ENCODE data around the gene SEMA7A.
"Not testable (repeated sequence)": the region's sequence is repeated elsewhere in the genome, so short reads cannot be mapped to it uniquely, and the experiment has no call there.

Gene SEMA7A, protein sequence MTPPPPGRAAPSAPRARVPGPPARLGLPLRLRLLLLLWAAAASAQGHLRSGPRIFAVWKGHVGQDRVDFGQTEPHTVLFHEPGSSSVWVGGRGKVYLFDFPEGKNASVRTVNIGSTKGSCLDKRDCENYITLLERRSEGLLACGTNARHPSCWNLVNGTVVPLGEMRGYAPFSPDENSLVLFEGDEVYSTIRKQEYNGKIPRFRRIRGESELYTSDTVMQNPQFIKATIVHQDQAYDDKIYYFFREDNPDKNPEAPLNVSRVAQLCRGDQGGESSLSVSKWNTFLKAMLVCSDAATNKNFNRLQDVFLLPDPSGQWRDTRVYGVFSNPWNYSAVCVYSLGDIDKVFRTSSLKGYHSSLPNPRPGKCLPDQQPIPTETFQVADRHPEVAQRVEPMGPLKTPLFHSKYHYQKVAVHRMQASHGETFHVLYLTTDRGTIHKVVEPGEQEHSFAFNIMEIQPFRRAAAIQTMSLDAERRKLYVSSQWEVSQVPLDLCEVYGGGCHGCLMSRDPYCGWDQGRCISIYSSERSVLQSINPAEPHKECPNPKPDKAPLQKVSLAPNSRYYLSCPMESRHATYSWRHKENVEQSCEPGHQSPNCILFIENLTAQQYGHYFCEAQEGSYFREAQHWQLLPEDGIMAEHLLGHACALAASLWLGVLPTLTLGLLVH

DNA sequence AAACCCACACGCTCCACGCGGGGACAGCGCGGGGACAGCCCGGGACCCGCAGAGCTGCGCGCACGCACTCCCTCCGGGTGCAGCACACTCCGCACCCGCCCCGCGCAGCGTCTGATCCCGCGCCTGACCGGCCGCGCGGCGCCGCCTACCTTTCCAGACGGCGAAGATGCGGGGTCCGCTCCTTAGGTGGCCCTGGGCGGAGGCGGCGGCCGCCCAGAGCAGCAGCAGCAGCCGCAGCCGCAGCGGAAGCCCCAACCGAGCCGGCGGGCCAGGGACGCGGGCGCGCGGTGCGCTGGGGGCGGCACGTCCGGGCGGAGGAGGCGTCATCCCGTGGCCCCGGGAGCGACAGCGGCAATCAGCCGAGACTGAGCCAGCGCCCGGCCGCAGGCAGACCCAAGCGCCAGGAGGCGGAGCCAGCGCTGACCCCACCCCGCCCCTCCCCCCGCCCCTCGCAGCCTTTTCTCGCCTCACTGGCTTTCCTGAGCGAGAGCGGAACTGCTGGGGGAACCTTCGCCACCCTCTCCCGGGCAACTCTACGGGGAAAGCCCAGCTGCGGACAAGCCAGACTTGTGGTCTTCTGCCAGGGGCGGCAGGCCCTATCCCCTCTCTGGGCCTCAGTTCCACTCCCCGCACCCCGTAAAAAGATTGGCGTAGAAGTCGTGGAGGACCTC, at the start of gene SEMA7A:
TSS of gene SEMA7A (minus strand) at position 367 of the 671 bp plus-strand sequence. CDS start at position 327, 40 bp downstream.
- DNase-seq = no peak

DNA sequence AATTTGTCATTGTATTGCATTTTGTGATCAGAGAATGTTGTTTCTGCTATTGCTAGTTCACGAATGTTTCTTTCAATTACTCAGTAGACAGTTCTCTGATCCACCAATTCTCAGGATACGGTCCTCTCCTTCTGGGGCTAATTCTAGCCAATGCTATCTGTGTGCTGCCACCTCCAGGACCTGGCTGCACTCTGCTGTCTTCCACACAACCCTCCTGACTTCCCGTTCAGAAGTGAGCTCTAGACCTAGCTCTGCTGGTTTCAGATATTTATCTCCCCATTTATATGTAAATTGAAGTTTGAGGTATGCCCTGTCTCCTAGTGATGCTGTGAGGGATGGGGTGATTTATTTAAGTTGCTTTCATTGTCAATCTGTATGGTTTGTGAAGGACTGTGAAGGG, 48.9 kb upstream of the SEMA7A start:
- DNase-seq = no peak

DNA sequence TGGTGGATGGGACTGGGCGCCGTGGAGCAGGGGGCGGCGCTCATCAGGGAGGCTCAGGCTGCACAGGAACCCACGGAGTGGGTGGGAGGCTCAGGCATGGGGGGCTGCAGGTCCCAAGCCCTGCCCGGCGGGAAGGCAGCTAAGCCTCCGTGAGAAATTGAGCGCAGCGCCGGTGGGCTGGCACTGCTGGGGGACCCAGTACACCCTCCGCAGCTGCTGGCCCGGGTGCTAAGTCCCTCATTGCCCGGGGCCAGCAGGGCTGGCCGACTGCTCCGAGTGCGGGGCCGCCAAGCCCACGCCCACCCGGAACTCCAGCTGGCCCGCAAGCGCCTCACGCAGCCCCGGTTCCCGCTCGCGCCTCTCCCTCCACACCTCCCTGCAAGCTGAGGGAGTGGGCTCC, 46.6 kb upstream of the SEMA7A start:
- DNase-seq = not testable (repeated sequence)

DNA sequence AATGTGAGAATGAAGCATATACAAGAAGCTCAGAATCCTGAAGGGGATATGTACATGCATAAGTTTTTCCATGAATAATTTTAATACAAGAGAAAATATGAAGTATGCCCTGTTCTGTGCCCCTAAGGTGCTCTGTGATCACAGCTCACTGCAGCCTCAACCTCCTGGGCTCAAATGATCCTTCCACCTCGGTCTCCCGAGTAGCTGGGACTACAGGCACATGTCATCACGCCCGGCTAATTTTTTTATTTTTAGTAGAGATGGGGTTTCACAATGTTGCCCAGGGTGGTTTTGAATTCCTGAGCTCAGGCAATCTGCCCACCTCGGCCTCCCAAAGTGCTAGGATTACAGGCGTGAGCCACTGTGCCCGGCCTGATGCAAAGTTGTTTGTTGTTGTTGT, 37.9 kb upstream of the SEMA7A start:
- not testable (repeated sequence) for DNase-seq

DNA sequence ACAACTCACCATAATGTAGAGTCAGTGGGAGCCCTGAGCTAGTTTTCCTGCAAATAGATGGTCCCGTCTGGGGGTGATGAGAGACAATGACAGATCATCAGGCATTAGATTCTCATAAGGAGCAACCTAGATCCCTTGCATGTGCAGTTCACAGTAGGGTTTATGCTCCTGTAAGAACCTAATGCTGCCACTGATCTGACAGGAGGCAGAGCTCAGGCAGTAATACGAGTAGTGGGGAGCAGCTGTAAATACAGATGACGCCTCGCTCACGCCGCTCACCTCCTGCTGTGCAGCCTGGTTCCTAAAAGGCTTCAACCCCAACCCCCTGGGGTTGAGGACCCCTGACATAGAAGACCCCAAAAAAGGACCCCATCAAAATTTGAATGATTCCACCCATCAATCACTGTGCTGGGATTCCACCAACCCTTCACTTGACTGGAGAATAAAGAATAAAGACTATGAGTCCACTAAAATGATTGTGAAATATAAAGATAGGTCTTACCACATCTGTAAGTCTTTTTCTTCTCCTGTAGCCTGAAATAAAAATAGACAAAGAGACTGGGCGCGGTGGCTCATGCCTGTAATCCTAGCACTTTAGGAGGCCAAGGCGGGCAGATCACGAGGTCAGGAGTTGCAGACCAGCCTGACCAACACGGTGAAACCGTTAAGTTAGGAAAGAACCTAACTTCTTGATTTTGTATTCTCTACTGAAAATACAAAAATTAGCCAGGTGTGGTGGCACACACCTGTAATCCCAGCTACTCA, 37.1 kb upstream of the SEMA7A start:
- no peak for DNase-seq

DNA sequence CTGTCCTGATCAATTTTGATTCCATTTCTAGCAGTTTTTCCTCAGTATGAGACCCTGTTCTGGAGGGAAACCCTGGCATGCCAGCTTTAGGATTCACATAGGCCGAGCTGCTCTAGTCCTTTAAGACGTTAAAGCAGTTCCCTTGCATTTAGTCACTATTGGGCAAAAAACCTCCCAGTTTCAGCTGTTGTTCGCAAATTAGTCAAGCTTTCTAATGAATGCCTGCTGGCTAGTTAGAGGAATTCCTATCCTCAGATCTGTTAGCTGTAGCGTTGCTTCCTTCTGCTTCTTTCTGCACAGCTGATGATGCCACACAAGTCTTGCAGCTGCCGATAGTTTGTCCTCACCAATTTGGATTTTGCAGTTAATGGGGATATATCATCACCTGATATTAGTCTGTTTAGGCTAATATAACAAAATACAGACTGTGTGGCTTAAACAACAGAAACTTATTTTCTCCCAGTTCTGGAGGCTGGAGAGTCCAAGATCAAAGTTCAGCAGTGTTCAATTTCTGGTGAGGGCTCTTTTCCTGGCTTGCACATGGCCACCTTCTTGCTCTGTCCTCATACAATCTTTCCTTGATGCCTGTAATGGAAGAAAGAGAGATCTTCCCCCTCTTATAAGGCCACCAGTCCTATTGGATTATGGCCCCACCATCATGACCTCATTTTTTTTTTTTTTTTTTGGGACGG, 34.7 kb upstream of the SEMA7A start:
- DNase-seq = no peak

DNA sequence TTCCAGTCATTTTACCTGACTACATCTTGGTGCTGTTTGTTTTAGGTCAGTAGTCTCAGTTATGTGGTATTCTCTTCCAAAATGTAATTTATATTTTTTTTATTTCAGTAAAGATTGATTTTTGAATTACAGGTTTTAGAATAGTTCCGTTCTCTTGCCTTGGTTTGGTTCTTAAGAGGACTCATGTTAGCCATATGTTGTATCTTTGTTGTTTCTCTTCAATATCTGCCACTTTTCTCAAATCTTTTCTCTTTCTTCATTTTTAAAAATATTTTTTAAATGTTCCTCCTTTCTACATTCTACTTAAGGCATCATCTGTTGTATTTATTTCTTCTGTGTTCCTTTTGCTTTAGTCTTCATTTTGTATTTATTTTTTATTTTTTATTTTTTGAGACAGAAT, 32.8 kb upstream of the SEMA7A start:
- no peak for DNase-seq

DNA sequence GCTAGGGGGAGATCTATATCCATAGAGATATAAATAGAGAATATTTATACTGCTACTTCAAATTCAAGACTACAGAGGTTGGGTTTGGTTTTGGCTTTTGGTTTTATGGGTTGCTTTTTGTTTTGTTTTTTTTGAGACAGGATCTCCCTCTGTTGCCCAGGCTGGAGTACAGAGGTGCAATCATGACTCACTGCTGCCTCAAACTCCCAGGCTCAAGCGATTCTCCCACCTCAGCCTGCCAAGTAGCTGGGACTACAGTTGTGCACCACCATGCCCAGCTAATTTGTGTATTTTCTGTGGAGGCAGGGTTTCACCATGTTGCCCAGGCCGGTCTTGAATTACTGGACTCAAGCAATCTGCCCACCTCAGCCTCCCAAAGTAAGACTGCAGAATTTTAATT, 31.1 kb upstream of the SEMA7A start:
- DNase-seq = no peak

DNA sequence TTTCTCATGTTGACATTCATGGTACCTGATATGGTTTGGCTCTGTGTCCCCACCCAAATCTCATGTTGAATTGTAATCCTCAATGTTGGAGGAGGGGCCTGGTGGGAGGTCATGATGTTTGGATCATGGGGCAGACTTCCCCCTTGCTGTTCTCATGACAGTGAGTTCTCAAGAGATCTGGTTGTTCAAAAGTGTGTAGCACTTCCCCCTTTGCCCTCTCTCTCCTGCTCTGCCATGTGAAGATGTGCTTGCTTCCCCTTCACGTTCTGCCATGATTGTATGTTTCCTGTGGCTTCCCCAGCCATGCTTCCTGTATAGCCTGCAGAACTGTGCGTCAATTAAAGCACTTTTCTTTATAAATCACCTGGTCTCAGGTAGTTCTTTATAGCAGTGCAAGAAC, 30.5 kb upstream of the SEMA7A start:
- DNase-seq = no peak

DNA sequence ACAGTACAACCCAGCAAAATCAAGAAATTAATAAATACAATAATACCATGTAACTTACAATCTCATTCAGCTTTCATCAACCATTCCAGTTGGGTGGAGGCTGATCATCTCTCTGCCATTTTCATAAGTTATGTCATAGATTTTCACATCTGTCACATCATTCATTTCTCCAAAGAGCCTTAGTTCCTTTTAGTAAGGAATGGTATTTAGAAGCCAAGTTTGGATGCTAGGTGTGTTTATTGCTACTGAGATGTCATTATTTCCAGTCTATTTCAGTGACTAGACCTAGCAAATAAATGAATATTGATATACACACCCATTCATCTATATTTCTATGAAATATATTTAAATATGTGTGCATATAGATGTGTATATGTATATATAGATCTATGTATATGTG, 29.9 kb upstream of the SEMA7A start:
- DNase-seq = no peak

DNA sequence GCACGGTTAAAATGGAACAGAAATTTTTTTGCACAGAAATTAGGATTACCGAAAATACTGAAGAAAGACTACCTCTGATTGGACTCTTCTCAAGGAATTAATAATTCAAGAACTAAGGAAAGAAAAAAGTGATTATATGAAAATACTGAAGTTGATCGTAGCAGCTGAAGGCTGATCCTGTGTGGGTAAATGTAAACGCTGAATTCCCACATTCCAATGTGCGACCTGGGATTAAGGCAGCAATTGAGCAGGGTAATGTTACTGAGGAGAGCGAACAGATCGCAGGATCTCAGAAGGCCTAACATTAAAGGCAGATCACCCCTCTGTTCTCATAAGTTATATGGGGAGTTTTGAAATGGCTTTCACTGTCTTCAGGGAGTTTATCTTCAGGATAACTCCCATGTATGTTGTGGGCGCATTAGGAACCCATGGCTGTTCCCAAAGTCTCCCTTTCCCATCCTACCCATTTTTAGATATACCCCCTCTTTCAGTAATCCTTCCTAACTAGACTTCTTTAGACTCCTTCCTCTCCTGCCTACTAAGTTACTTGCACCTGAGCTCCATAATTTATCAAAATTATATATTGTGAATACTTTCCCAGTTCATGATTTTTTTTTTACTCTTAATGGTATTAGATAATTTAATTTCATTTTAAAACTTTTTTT, 28.2 kb upstream of the SEMA7A start:
- DNase-seq = no peak

DNA sequence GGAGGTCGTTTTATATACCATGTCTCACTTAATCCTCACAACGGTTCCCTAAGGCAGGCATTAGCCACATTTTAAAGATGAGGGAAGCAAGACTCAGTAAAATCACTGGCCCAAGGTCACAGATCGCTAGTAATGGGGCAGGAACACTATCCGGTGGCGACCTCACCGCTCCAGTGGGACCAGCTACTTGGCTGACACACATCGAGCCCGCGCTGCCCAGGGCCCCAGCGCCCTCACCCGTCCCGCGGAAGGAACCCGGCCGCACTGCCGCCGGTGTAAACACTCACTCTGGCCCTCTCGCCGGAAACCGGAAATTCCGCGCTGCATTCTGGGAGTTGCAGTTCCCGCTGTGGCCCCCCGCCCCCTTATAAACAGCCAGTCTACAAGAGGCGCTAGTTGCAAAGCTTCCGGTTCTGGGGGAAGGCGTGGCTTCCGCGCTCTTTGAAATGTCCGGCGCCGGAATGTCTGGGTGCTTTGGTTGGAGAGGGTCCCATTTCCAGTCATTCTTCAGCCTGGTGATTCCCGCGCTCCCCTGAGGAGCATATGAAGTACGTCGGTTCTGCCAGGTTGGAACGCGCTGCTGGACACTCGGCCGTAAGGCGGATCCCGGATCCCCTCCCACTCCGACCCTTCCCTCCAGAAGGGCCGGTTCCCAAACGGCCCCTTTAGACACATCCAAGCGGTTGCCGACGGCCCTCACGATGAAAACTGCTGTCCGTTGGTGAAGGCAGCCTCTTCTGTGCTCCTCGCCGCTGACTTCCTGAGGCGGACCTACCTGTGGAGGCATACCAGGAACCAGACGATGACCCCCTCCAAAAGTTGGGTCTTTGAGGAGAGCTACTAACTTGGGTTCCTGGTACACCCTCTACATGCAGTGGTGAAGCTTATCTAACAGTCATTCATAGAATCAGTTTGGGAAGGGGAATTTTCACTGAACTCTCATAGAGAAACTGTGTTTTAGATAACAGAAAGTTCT, 27.4 kb upstream of the SEMA7A start, which contains the start of gene UBL7:
TSS of gene UBL7 (minus strand) at position 290 of the 976 bp plus-strand sequence. CDS start 2,293 bp downstream, outside the sequence.
- peak; percentile 90 for DNase-seq

DNA sequence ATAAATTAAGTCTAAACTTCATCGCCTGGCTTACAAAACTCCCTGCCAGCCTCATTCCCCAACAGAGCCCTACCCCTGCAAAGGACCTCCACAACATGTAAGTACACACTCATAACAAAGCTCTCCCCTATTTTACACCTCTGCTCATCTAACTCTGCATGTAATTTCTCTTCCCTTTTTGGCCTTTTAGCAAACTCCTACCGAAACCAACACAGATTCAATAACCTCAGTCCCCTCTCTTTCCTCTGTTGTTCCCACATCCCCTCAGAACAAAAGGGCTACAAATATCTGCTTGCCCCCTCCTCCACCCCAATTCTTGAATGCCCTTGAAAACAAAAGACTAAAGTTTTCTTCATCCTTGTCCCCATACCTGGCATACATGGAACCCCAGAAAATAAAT, 26.5 kb upstream of the SEMA7A start:
- DNase-seq = no peak

DNA sequence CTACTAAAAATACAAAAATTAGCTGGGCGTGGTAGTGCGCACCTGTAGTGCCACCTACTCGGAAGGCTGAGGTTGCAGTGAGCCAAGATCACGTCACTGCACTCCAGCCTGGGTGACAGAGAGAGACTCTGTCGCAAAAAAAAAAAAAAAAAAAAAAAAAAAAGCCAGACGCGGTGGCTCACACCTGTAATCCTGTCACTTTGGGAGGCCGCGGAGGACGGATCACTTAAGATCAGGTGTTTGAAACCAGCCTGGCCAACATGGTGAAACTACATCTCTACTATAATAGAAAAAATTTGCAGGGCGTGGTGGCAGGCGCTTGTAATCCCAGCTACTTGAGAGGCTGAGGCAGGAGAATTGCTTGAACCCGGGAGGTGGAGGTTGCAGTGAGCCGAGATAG, 26.0 kb upstream of the SEMA7A start:
- DNase-seq = not testable (repeated sequence)

DNA sequence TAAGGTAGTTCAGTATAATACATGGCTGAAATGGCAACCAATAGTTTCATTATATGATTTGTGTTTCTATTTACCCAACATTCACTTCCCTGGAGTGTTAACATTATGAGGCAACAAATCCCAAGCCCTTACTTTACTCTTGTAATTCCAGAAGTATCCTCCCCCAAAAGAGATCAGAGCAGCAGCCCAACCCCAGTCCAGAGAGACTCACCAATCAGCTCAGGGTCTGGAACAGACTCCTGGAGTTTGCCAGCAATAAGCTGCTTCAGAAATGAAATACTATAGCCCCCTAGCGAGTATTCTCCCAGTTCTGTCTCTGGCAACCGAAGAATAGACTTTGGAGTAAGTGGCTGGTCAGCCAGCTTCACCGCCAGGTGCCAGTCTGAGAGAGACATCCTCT, 24.7 kb upstream of the SEMA7A start:
- no peak for DNase-seq

DNA sequence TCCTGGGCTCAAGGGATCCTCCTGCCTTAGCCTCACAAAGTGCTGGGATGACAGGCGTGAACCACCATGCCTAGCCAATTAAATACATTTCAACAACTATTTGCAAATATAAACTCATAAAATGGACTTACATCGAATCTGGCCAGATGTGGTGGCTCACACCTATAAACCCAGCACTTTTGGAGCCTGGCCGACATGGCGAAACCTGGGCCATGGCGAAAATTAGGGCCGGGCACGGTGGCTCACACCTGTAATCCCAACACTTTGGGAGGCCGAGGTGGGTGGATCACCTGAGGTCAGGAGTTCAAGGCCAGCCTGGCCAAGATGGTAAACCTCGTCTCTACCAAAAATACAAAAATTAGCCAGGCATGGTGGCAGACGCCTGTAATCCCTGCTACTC, 23.3 kb upstream of the SEMA7A start:
- DNase-seq = not testable (repeated sequence)

DNA sequence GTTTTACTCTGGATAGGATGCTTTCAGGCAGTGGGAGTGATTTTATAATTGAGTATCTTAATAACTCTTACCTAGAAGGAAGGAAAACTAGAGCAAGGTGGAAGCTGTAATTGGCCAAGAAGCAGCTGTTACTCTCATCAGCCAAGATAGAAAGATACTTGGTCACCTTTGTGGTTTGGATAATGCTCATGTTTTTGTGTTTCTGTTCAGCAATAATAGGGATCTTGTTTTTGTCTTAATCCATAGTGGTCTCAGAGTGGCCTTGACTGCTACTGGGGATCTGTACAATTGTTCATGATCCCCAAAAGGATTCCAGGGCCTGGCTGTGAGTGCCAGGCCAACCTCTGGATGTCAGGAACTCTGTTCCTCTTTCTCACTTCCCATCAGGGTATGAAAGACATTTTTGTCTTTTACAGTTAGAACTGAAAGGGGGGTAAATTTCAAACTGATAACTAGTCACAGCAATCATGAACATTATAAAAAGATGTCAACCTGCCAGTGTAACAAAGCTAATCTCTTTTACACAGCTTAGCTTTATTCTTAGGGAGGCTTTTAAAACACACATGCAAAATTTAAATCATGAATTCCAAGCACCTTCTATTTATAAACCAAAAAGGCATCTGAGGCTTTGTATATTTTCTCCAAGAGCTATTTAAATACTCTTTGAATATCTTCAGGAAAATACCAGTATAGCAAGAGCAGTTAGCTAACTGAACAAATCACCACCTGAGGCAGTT, 21.2 kb upstream of the SEMA7A start:
- DNase-seq = no peak

DNA sequence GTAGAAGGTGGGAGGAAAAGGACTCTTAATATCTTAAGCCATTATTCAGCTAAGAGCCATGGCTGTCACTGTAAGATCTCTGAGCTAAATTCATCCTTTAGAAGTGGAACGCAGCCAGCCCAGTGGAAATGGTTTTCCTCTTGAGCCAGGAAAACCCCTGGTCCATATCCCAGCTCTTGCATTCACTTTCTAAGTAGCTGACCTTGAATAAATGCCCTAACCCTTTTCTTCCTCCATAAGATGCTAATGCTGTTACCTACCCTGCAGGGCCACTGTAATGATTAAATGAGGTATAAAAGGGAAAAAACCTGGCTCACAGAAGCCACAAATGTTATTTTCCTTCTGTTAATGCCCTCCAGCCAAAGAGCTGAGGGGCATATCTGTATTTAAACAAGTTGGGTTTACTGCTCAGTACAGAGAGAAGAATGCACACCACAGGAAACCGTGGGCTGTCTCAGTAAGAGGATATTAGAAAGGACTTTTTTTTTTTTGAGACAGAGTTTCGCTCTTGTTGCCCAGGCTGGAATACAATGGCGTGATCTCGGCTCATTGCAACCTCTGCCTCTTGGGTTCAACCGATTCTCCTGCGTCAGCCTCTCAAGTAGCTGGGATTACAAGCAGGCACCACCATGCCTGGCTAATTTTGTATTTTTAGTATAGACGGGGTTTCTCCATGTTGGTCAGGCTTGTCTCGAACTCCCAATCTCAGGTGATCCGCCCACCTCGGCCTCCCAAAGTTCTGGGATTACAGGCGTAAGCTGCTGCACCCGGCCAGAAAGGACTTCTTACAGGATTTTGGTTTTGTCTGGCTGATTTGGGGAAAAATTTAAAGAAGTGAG, 20.4 kb upstream of the SEMA7A start:
- DNase-seq = no peak

All from DMS79 (cell line).